Stimulated activated CD4-positive, alpha-beta T cell treated with anti-CD3 and anti-CD28 coated beads, Interleukin-12 subunit alpha, Interleukin-12 subunit beta, amount 100 ng/mL, for 24 hours (primary cell): ENCODE measurements around the gene KIF7.
"Not testable (repeated sequence)": the region's sequence is repeated elsewhere in the genome, so short reads cannot be mapped to it uniquely, and the experiment has no call there.

Experiments
- DNase-seq, 2 experiments: peaks; one replicate each; pipeline ENCODE4 v3.0.0-alpha.2; 2020; ENCODE audit warnings: low read depth in 2 of 2

Gene KIF7

GRCh38 chr15:89621547-89621946, 33.7 kb downstream of the KIF7 start:
- DNase-seq = no peak

GRCh38 chr15:89616228-89616627, 39.0 kb downstream of the KIF7 start:
- DNase-seq = no peak

DNA sequence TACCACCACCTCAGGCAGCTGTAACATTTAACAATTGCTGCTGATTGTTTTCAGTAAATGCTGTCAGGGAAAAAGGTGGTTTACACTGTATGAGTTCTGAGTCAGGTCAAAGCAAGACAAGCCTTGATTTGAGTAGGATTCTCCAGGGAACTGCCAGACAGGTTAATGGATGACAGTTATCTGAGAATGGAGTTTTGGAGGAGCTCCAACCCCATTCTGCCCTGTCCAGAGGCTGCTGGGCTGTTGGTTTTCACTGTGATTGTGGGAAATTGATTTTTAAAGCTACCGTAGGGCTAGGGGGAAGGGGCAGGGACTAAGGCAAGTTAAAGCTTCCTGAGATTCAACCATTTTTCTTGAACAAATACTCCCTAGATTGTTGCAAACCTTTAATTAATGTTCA, 40.1 kb downstream of the KIF7 start:
- DNase-seq = no peak

- no peak for DNase-seq
Measured at GRCh38 chr15:89614164-89614563, 41.1 kb downstream of the KIF7 start.

DNA sequence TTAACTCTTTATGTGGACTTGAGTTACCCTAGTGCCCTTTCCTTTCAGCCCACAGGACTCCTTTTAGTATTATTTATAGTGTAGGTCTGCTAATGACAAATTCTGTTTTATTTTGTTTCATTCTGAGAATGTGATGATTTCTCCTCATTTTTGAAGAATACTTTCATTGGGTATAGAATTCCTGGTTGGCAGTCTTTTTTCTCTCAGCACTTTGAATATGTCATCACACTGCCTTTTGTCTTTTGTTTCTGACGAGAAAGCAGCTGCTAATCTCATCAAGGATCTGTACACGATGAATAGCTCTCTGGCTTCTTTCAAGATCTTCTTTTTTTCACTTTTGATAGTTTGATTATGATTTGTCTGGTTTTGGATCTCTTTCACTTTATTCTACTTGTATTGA, 42.2 kb downstream of the KIF7 start:
- no peak for DNase-seq

GRCh38 chr15:89611317-89611716, 44.0 kb downstream of the KIF7 start:
- DNase-seq = no peak

DNA sequence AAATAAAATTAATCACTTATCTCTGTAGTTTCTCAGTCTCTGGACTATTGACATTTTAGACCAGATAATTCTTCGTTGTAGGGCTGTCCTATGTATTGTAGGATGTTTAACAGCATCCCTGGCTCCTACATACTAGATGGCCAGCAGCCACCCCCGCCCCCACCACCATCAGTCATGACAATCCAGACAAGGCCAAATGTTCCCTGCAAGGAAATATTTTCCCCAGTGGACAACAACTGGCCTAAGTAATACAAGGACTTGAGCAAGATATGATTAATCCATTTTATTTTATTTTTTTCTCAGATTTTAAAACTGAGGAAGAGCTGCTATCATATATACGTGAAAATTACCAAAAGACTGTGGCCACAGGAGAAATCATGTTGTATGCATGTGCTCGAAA, 56.2 kb downstream of the KIF7 start:
- no peak for DNase-seq

- no peak for DNase-seq
Measured at GRCh38 chr15:89593018-89593417, 62.2 kb downstream of the KIF7 start.

DNA sequence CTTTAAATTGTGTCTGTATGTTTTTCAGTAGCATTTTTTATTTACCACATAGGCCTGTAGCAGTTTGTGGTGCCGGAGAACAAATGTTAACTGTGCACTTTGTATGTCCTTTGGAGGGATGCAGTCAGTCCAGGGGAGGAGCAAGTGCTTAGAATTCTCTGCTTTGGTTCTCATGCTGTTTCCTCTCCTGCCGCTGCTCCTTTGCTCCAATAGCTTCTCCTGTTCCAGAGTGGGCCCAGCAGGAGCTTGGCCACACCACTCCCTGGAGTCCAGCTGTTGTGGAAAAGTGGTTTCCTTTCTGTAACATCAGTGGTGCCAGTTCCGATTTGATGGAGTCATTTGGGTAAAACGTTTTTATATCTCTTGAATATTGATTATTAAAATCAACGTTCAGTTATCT, 63.4 kb downstream of the KIF7 start:
- DNase-seq = no peak

DNA sequence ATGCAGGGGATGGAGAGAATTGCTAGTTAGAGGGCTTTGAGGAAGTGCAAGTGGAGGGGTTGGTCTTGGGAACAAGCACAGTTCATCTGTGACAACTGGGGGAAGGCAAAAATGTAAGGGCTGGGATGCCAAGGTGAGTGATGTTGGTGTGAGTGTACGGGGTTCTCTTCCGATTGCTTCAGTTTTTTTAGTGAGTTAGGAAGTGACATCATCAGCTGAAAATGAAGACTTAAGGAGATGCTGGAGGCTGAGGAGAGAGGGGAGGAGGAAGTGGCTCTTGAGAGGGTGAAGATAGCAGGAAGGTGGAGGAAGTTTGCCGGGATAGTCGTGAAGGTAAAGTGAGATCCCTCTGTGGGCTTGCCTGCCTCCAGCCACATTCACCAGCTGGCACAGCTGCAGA, 67.3 kb downstream of the KIF7 start:
- no peak for DNase-seq

DNA sequence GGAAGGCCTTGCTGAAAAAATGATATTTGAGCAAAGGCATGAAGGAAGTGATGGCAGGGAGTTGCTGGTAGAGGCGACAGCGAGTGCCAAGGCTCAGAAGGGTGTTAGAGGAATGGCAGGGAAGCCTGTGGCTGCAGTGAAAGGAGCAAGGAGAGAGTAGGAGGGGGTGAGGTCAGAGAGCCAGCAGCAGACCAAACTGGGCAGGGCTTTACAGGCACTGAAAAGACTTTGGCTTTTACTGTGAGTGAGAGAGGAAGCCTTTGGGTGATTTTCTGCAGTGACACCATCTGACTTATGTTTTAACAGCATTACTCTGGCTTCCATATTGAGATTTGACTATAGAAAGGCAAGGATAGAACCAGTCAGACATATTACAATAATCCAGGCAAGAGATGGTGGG, 68.6 kb downstream of the KIF7 start:
- DNase-seq = no peak

- not testable (repeated sequence) for DNase-seq
Measured at GRCh38 chr15:89580747-89581146, 74.5 kb downstream of the KIF7 start.

DNA sequence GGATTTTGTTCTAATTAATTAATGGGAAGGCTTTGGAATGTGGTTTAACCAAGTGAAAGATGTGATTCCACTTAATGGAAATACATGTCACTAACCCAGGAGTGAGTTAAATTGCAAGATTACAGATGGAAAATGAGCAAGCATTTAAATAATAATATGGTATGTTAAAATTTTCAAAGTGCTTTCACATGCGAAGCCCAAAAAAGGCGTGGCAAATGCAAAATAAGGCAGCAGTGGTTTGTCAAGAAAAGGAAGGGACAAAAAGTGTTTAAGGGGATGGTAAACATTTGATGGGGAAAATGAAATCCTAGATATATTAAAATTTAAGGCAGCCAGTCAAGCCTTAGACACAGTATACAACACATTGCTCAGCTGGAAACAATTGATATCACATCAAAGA, 77.1 kb downstream of the KIF7 start:
- DNase-seq = no peak
